PC-3 (cell line): ENCODE measurements around the gene GATAD2A. TPM values are rescaled to one million over a fixed set of nuclear protein-coding genes. Genes with fewer than 3 reads are reported as not detected.

Source experiments
- ATAC-seq: fragments of 200-7000 bp; cut with Tn5 transposase; 2 replicates; pipeline ENCODE4 v1.9.1; 2020; ENCODE audit warnings: mild to moderate bottlenecking, moderate library complexity
- BruUV-seq: library from RNA; stranded (reverse); fragments of 400-500 nt; replicated peaks from 2 replicates; lab custom pipeline; 2021; lab: Mats Ljungman, UMichigan
- CTCF ChIA-PET: fragments of 300-600 bp; sonication (Branson Sonifier 250); formaldehyde crosslinking; loops from one replicate; lab custom pipeline; 2022; ENCODE audit warnings: antibody characterized with exemption; lab: Charles Lee
- POLR2A ChIA-PET: fragments of 300-600 bp; sonication (Branson Sonifier 250); formaldehyde crosslinking; loops from one replicate; lab custom pipeline; 2022; ENCODE audit warnings: antibody characterized with exemption; ENCODE audit not compliant: unreplicated experiment; lab: Charles Lee
- DNase-seq: peaks from one replicate; pipeline ENCODE4 v3.0.0-alpha.2; 2015
- H2AFZ ChIP-seq: fragments of 300-600 bp; sonication (generic); 2 replicates; pipeline ENCODE4 v1.6.0; 2016; ENCODE audit warnings: antibody characterized with exemption, low read length
- H3F3A ChIP-seq: fragments of 300-600 bp; sonication (generic); one replicate; pipeline ENCODE4 v1.6.0; 2017; ENCODE audit warnings: antibody characterized with exemption, low read length, control low read depth, mild to moderate bottlenecking; ENCODE audit not compliant: unreplicated experiment
- H3K27ac ChIP-seq: fragments of 300-600 bp; sonication (generic); 2 replicates; pipeline ENCODE4 v1.5.1; 2016; ENCODE audit warnings: mild to moderate bottlenecking, low read length
- H3K27me3 ChIP-seq: fragments of 300-600 bp; sonication (generic); 2 replicates; pipeline ENCODE4 v1.6.1; 2016; ENCODE audit warnings: low read length, mixed read lengths
- H3K36me3 ChIP-seq: fragments of 300-600 bp; sonication (generic); 2 replicates; pipeline ENCODE4 v1.6.1; 2016; ENCODE audit warnings: low read depth, mixed run types, low read length, mixed read lengths
- H3K4me1 ChIP-seq: fragments of 300-600 bp; sonication (generic); 2 replicates; pipeline ENCODE4 v1.5.1; 2016; ENCODE audit warnings: low read length; ENCODE audit not compliant: insufficient read depth
- H3K4me2 ChIP-seq: fragments of 300-600 bp; sonication (generic); 2 replicates; pipeline ENCODE4 v1.6.0; 2016; ENCODE audit warnings: low read length
- H3K4me3 ChIP-seq: fragments of 300-600 bp; sonication (generic); 2 replicates; pipeline ENCODE4 v1.5.1; 2016; ENCODE audit warnings: mild to moderate bottlenecking, low read length, mixed read lengths
- H3K79me2 ChIP-seq: fragments of 300-600 bp; sonication (generic); 2 replicates; pipeline ENCODE4 v1.6.1; 2017; ENCODE audit warnings: low read length, mixed read lengths
- H3K9ac ChIP-seq: fragments of 300-600 bp; sonication (generic); 2 replicates; pipeline ENCODE4 v1.6.0; 2016; ENCODE audit warnings: mild to moderate bottlenecking, low read length
- H3K9me2 ChIP-seq: fragments of 300-600 bp; sonication (generic); replicated peaks from 2 replicates; pipeline ENCODE4 v1.6.1; 2016; ENCODE audit warnings: mixed run types, low read length, mixed read lengths
- H3K9me3 ChIP-seq: fragments of 300-600 bp; sonication (generic); 2 replicates; pipeline ENCODE4 v1.6.1; 2016; ENCODE audit warnings: low read length, mixed read lengths
- H4K20me1 ChIP-seq: fragments of 300-600 bp; sonication (generic); 2 replicates; pipeline ENCODE4 v1.6.1; 2016; ENCODE audit warnings: low read length, mixed read lengths
- CTCF ChIP-seq: fragments of 300-600 bp; sonication (generic); conservative IDR thresholded peaks from 2 replicates; pipeline ENCODE4 v1.5.1; 2017; ENCODE audit warnings: antibody characterized with exemption, low read depth, mild to moderate bottlenecking, low read length
- EZH2 ChIP-seq: fragments of 300-600 bp; sonication (generic); IDR thresholded peaks from one replicate; pipeline ENCODE4 v1.6.1; 2017; ENCODE audit warnings: antibody characterized with exemption, mild to moderate bottlenecking, low read length; ENCODE audit not compliant: unreplicated experiment
- EZH2phosphoT487 ChIP-seq: fragments of 300-600 bp; sonication (generic); IDR thresholded peaks from 2 replicates; pipeline ENCODE4 v1.6.1; 2018; ENCODE audit warnings: mild to moderate bottlenecking, antibody characterized with exemption, low read length, borderline replicate concordance
- intact Hi-C: fragments of 100-400 bp; cut with micrococcal nuclease; formaldehyde crosslinking; loops from 2 replicates; pipeline ENCODE4 v1.9.0; 2023
- total RNA-seq: library from RNA; depleted of rRNA; stranded (reverse); fragments of >200 nt; gene quantifications from 2 replicates; pipeline ENCODE4 v1.2.3, GENCODE V29; 2014

GATAD2A gene
- total RNA-seq, 1 experiment from 2014 or later = 104 TPM

GRCh38 chr19:19465436-19466070, 60.1 kb downstream of the GATAD2A start:
- DNase-seq = no peak
- Histone ChIP-seq H3K79me2 (peaks cover 64% of the 10 kb centered on the region), H3K4me3 (no peak overlapping the region), H3K27me3 (no peaks in the 10 kb centered on the region), H3K9me3 (peaks cover 15% of the 10 kb centered on the region), H2AFZ (no peak overlapping the region), H3K9me2 (no peaks in the 10 kb centered on the region), H4K20me1 (peaks cover 12% of the 10 kb centered on the region; the same call in 1 of the 2 replicates), H3K27ac (no peak overlapping the region), H3K36me3 (peaks cover 46% of the 10 kb centered on the region), H3K4me2 (no peak overlapping the region), H3F3A (no peaks in the 10 kb centered on the region), H3K9ac (no peak overlapping the region), H3K4me1 (0 out of 2 replicates have a peak, but pooled peaks cover under 1% of the 10 kb centered on the region)
- no TSS peak for BruUV-seq
- TF ChIP-seq EZH2phosphoT487 = no peak
- no peak for TF ChIP-seq EZH2
- TF ChIP-seq CTCF = no peak
- ChIA-PET CTCF (no interaction called here), POLR2A (no interaction called here)
- intact Hi-C loops = no loop called here
- no peak for ATAC-seq

- POLR2A ChIA-PET = no interaction called here
- no TSS peak for BruUV-seq
These were observed 60.7 kb downstream of the GATAD2A start for GRCh38 chr19:19466201-19466600.

More at GRCh38 chr19:19466201-19466600, 60.7 kb downstream of the GATAD2A start:
- TF ChIP-seq CTCF = no peak
- TF ChIP-seq EZH2phosphoT487 = no peak
- Histone ChIP-seq H3K27ac (no peak overlapping the region), H3K4me2 (no peak overlapping the region), H3K79me2 (peaks cover 64% of the 10 kb centered on the region), H3K9me3 (peaks cover 15% of the 10 kb centered on the region), H3K27me3 (no peaks in the 10 kb centered on the region), H3K4me1 (no peaks in the 10 kb centered on the region), H3K9me2 (no peaks in the 10 kb centered on the region), H3F3A (no peaks in the 10 kb centered on the region), H3K4me3 (no peak overlapping the region), H3K36me3 (peaks cover 46% of the 10 kb centered on the region), H3K9ac (no peak overlapping the region), H4K20me1 (peaks cover 12% of the 10 kb centered on the region; the same call in 1 of the 2 replicates), H2AFZ (no peak overlapping the region)
- no peak for DNase-seq
- intact Hi-C loops = no loop called here
- no peak for ATAC-seq
- CTCF ChIA-PET = no interaction called here
